CD4-positive, CD25-positive, alpha-beta regulatory T cell (primary cell): Measurements from ENCODE around the gene PLEKHB2. TPM values are rescaled to one million over a fixed set of nuclear protein-coding genes. Genes with fewer than 3 reads are reported as not detected.
A peak's percentile ranks its signal among the peaks of the same experiment; 100 is the strongest.
"Not testable (repeated sequence)": the region's sequence is repeated elsewhere in the genome, so short reads cannot be mapped to it uniquely, and the experiment has no call there.

Source experiments
- ATAC-seq, 2 donors: fragments of 150-1000 bp; cut with Tn5 transposase; one replicate each; pipeline ENCODE4 v1.10.0; 2021; ENCODE audit warnings: low read depth in 2 of 2, moderate number of reproducible peaks in 2 of 2, moderate library complexity in 1 of 2
- DNase-seq, 3 donors: peaks; one replicate each; pipeline versions ENCODE4 v3.0.0 to v3.0.0-alpha.2; 2012 to 2022; ENCODE audit warnings: mixed read lengths in 1 of 3
- H3K27ac ChIP-seq: one replicate; pipeline ENCODE4 v1.7.0; 2013; ENCODE audit warnings: mild to moderate bottlenecking, low read length; ENCODE audit not compliant: insufficient read depth, poor library complexity, severe bottlenecking
- H3K27me3 ChIP-seq: one replicate; pipeline ENCODE4 v1.7.0; 2013; ENCODE audit warnings: low read length; ENCODE audit not compliant: control insufficient read depth, insufficient read depth
- H3K36me3 ChIP-seq: one replicate; pipeline ENCODE4 v1.7.0; 2013; ENCODE audit warnings: mild to moderate bottlenecking, low read length, moderate library complexity; ENCODE audit not compliant: control insufficient read depth, insufficient read depth
- H3K4me1 ChIP-seq: 2 replicates; pipeline ENCODE4 v1.7.0; 2013; ENCODE audit warnings: mild to moderate bottlenecking, low read length; ENCODE audit not compliant: insufficient read depth, control insufficient read depth, poor library complexity, severe bottlenecking
- H3K4me3 ChIP-seq: one replicate; pipeline ENCODE4 v1.7.0; 2013; ENCODE audit warnings: low read depth, mild to moderate bottlenecking, low read length, moderate library complexity
- H3K9me3 ChIP-seq, 2 experiments: 1 replicate in 1 of 2; 2 replicates in 1 of 2; pipeline ENCODE4 v1.7.0; 2013; ENCODE audit warnings: low read length in 2 of 2, mild to moderate bottlenecking in 1 of 2, moderate library complexity in 1 of 2; ENCODE audit not compliant: control insufficient read depth in 2 of 2
- H3K27ac Mint-ChIP-seq, 3 donors: one replicate each; pipeline ENCODE4 v1.8.0; 2020 to 2022; ENCODE audit warnings: mild to moderate bottlenecking in 3 of 3, mixed read lengths in 3 of 3, moderate library complexity in 2 of 3
- H3K27me3 Mint-ChIP-seq: one replicate; pipeline ENCODE4 v1.8.0; 2022; ENCODE audit warnings: mild to moderate bottlenecking, mixed read lengths
- H3K36me3 Mint-ChIP-seq: one replicate; pipeline ENCODE4 v1.8.0; 2020; ENCODE audit warnings: mixed read lengths
- H3K4me1 Mint-ChIP-seq, 4 donors: one replicate each; pipeline ENCODE4 v1.8.0; 2020 to 2022; ENCODE audit warnings: mixed read lengths in 4 of 4, mild to moderate bottlenecking in 1 of 4
- H3K4me3 Mint-ChIP-seq, 4 donors: one replicate each; pipeline ENCODE4 v1.8.0; 2020 to 2022; ENCODE audit warnings: mild to moderate bottlenecking in 4 of 4, mixed read lengths in 4 of 4, moderate library complexity in 3 of 4
- H3K9me3 Mint-ChIP-seq, 7 donors: one replicate each; pipeline ENCODE4 v1.8.0; 2020 to 2022; ENCODE audit warnings: mixed read lengths in 7 of 7, mild to moderate bottlenecking in 3 of 7, moderate library complexity in 2 of 7
- polyA plus RNA-seq, 4 donors: library from polyadenylated mRNA; unstranded; fragments of 300-500 nt; fragmentation: Illumina TruSeq; gene quantifications; one replicate each; pipeline ENCODE4 v1.2.3, GENCODE V29; 2021
- total RNA-seq: library from RNA; stranded (reverse); gene quantifications from one replicate; pipeline ENCODE4 v1.2.3, GENCODE V29; 2022

Gene PLEKHB2
- total and polyA plus RNA-seq, 5 donors from 2014 or later = 64.3 to 85.5 (median 74.3) TPM

DNA sequence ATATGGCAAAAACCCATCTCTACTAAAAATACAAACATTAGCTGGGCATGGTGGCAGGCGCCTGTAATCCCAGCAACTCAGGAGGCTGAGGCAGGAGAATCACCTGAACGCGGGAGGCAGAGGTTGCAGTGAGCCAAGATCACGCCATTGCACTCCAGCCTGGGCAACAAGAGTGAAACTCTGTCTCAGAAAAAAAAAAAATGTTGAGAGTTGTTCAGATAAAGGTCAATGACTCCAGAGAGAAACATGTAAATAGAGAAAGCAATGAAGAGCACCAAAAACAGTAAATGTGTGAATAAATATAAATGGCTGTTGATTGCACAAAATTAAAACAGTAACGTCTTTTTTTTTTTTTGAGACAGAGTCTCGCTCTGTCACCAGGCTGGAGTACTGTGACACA is 25.2 kb upstream of the PLEKHB2 start:
- not testable (repeated sequence) for H3K27me3 Mint-ChIP-seq, H3K27ac ChIP-seq, H3K27me3 ChIP-seq, ATAC-seq, H3K4me1 ChIP-seq, H3K4me3 ChIP-seq, H3K4me3 Mint-ChIP-seq, DNase-seq, H3K9me3 ChIP-seq, H3K9me3 Mint-ChIP-seq, H3K27ac Mint-ChIP-seq
- peaks cover 72% of the 10 kb centered on the region for H3K36me3 ChIP-seq
- H3K4me1 Mint-ChIP-seq = peaks cover 14 to 53% (median 35%) of the 10 kb centered on the region in 4 donors
- peaks cover 53% of the 10 kb centered on the region for H3K36me3 Mint-ChIP-seq

GRCh38 chr2:131081190-131081589 is 23.9 kb upstream of the PLEKHB2 start:
- Histone ChIP-seq H3K4me1 (peaks cover 10% of the 10 kb centered on the region), H3K4me3 (no peak overlapping the region), H3K27ac (no peak overlapping the region), H3K9me3 (no peaks in the 10 kb centered on the region), H3K36me3 (peaks cover 68% of the 10 kb centered on the region), H3K27me3 (no peaks in the 10 kb centered on the region)
- H3K36me3 Mint-ChIP-seq = peaks cover 56% of the 10 kb centered on the region
- H3K4me3 Mint-ChIP-seq = peak overlapping the region in 1 of 4 donors; percentile 52
- H3K27ac Mint-ChIP-seq = peak overlapping the region in 1 of 3 donors; percentile 68
- DNase-seq (no peak), ATAC-seq (no peak)
- H3K9me3 Mint-ChIP-seq = no peaks in the 10 kb centered on the region
- peaks cover 20 to 58% (median 45%) of the 10 kb centered on the region in 4 donors for H3K4me1 Mint-ChIP-seq
- H3K27me3 Mint-ChIP-seq = no peaks in the 10 kb centered on the region

- Mint-ChIP-seq H3K27me3 (no peaks in the 10 kb centered on the region), H3K27ac (peak overlapping the region in 1 of 3 donors; percentile 26), H3K9me3 (no peaks in the 10 kb centered on the region), H3K36me3 (peaks cover 43% of the 10 kb centered on the region), H3K4me3 (no peak overlapping the region), H3K4me1 (peaks cover 13 to 61% (median 40%) of the 10 kb centered on the region in 4 donors)
- DNase-seq = no peak
- Histone ChIP-seq H3K27ac (no peak overlapping the region), H3K4me1 (peaks cover 15% of the 10 kb centered on the region), H3K4me3 (no peak overlapping the region), H3K36me3 (peaks cover 47% of the 10 kb centered on the region), H3K27me3 (no peaks in the 10 kb centered on the region), H3K9me3 (no peaks in the 10 kb centered on the region)
- ATAC-seq = no peak
Observed at GRCh38 chr2:131085646-131086045, 19.5 kb upstream of the PLEKHB2 start.

GRCh38 chr2:131092458-131093005 is 12.6 kb upstream of the PLEKHB2 start:
- Histone ChIP-seq H3K36me3 (peaks cover 12% of the 10 kb centered on the region), H3K27ac (peak overlapping the region; percentile 92), H3K4me1 (peaks cover 23% of the 10 kb centered on the region), H3K9me3 (no peaks in the 10 kb centered on the region), H3K27me3 (no peaks in the 10 kb centered on the region), H3K4me3 (peak overlapping the region; percentile 88)
- peak overlapping the region; percentile 80 to 86 (median 83) for H3K27ac Mint-ChIP-seq
- H3K9me3 Mint-ChIP-seq = no peaks in the 10 kb centered on the region
- DNase-seq (peak in 2 of 3 donors; percentile 18 to 27), ATAC-seq (no peak)
- peak overlapping the region; percentile 87 to 97 (median 88) for H3K4me3 Mint-ChIP-seq
- peaks cover 12 to 42% (median 19%) of the 10 kb centered on the region in 4 donors for H3K4me1 Mint-ChIP-seq
- H3K27me3 Mint-ChIP-seq = no peaks in the 10 kb centered on the region
- H3K36me3 Mint-ChIP-seq = peaks cover 8% of the 10 kb centered on the region

GRCh38 chr2:131093006-131093695 is 12.0 kb upstream of the PLEKHB2 start, which contains the start of gene FAM168B:
Gene FAM168B (minus strand): TSS chr2:131093460. CDS start chr2:131082646, 10,814 bp downstream.
- Mint-ChIP-seq H3K36me3 (peaks cover 4% of the 10 kb centered on the region), H3K27ac (peak within 1 kb of the TSS; percentile 94 to 99 (median 97)), H3K9me3 (no peaks in the 10 kb centered on the region), H3K27me3 (no peaks in the 10 kb centered on the region), H3K4me3 (peak within 1 kb of the TSS; percentile 90 to 99 (median 96)), H3K4me1 (peaks cover 7 to 36% (median 19%) of the 10 kb centered on the region in 4 donors)
- Histone ChIP-seq H3K27ac (peak within 1 kb of the TSS; percentile 92), H3K36me3 (peaks cover 6% of the 10 kb centered on the region), H3K4me1 (peaks cover 18% of the 10 kb centered on the region), H3K4me3 (peak within 1 kb of the TSS; percentile 88), H3K27me3 (no peaks in the 10 kb centered on the region), H3K9me3 (no peaks in the 10 kb centered on the region)
- DNase-seq = peak; percentile 84 to 94 (median 92)
- ATAC-seq = peak; percentile 84 to 89

GRCh38 chr2:131093696-131094462 is 11.3 kb upstream of the PLEKHB2 start:
- peak overlapping the region; percentile 94 to 99 (median 97) for H3K27ac Mint-ChIP-seq
- H3K9me3 Mint-ChIP-seq = no peaks in the 10 kb centered on the region
- peaks cover 4 to 33% (median 19%) of the 10 kb centered on the region in 4 donors for H3K4me1 Mint-ChIP-seq
- H3K4me3 Mint-ChIP-seq = peak overlapping the region; percentile 90 to 99 (median 96)
- Histone ChIP-seq H3K27ac (peak overlapping the region; percentile 92), H3K4me3 (peak overlapping the region; percentile 87), H3K9me3 (no peaks in the 10 kb centered on the region), H3K36me3 (no peaks in the 10 kb centered on the region), H3K27me3 (no peaks in the 10 kb centered on the region), H3K4me1 (peaks cover 17% of the 10 kb centered on the region)
- ATAC-seq = peak; percentile 67 to 71
- peaks cover under 1% of the 10 kb centered on the region for H3K36me3 Mint-ChIP-seq
- no peaks in the 10 kb centered on the region for H3K27me3 Mint-ChIP-seq
- DNase-seq = peak in 1 of 3 donors; percentile 66

- Histone ChIP-seq H3K36me3 (no peaks in the 10 kb centered on the region), H3K27ac (no peak overlapping the region), H3K4me3 (no peak overlapping the region), H3K9me3 (no peaks in the 10 kb centered on the region), H3K27me3 (no peaks in the 10 kb centered on the region), H3K4me1 (peaks cover 17% of the 10 kb centered on the region)
- peaks cover 4 to 27% (median 19%) of the 10 kb centered on the region in 4 donors for H3K4me1 Mint-ChIP-seq
- H3K27me3 Mint-ChIP-seq = no peaks in the 10 kb centered on the region
- DNase-seq = no peak
- no peak for ATAC-seq
- peak overlapping the region; percentile 90 to 99 (median 96) for H3K4me3 Mint-ChIP-seq
- no peaks in the 10 kb centered on the region for H3K36me3 Mint-ChIP-seq
- H3K27ac Mint-ChIP-seq = peak overlapping the region in 2 of 3 donors; percentile 89 to 97
- no peaks in the 10 kb centered on the region for H3K9me3 Mint-ChIP-seq
Observed at GRCh38 chr2:131094463-131095281, 10.5 kb upstream of the PLEKHB2 start.
